ENCODE results near the gene SPIN1. TPM values are rescaled to one million over a fixed set of nuclear protein-coding genes. Genes with fewer than 3 reads are reported as not detected.

The SPIN1 gene
- total and polyA plus RNA-seq, 2 experiments from 2014 or later, result 49.0 to 158 TPM

DNA sequence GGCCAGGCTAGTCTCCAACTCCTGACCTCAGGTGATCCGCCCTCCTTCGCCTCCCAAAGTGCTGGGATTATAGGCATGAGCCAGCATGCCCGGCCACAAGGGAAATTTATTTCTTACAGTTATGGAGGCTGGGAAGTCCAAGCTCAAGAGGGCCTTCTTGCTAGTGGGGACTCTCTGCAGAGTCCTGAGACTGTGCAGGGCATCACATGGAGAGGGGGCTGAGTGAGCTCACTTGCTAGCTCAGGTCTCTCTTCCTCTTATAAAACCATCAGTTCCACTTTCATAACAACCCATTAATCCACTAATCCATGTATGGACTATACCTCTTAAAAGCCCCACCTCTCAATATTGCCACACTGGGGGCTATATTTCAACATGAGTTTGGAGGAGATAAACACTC lies 5.1 kb upstream of the SPIN1 start:
- Histone ChIP-seq H3K36me3 (ENCODE audit: insufficient read depth) (0 out of 2 replicates have a peak, but pooled peaks cover 6% of the 10 kb centered on the region), H3K79me2 (replicated peaks; ENCODE audit: insufficient read depth) (peaks cover 30% of the 10 kb centered on the region), H3F3A (replicated peaks; ENCODE audit: low read depth) (peaks cover 15% of the 10 kb centered on the region), H3K4me3 (no peak overlapping the region), H3K4me1 (ENCODE audit: insufficient read depth) (peaks cover 26% of the 10 kb centered on the region), H2AFZ (no peak overlapping the region), H3K27me3 (ENCODE audit: insufficient read depth) (no peaks in the 10 kb centered on the region), H3K9me2 (ENCODE audit: insufficient read depth) (no peaks in the 10 kb centered on the region), H4K20me1 (replicated peaks; ENCODE audit: insufficient read depth) (0 out of 2 replicates have a peak, but pooled peaks cover 2% of the 10 kb centered on the region), H3K4me2 (no peak overlapping the region), H3K27ac (ENCODE audit: low read depth) (no peak overlapping the region)
- no peak for TF ChIP-seq ZNF331 (CRISPR knock-in tag; IDR thresholded peaks at IDR 0.05; ENCODE audit: low read depth)
- TF ChIP-seq, protein P1, sequence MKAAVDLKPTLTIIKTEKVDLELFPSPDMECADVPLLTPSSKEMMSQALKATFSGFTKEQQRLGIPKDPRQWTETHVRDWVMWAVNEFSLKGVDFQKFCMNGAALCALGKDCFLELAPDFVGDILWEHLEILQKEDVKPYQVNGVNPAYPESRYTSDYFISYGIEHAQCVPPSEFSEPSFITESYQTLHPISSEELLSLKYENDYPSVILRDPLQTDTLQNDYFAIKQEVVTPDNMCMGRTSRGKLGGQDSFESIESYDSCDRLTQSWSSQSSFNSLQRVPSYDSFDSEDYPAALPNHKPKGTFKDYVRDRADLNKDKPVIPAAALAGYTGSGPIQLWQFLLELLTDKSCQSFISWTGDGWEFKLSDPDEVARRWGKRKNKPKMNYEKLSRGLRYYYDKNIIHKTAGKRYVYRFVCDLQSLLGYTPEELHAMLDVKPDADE (IDR thresholded peaks at IDR 0.05), result no peak
- no peak for TF ChIP-seq STAT1 (IDR thresholded peaks at IDR 0.05; ENCODE audit: unreplicated experiment)
- TF ChIP-seq CTCF (conservative IDR thresholded peaks at IDR 0.05; ENCODE audit: low read depth in 2 of 2), result no peak
- no peak for TF ChIP-seq EZH2phosphoT487 (IDR thresholded peaks at IDR 0.05; ENCODE audit: unreplicated experiment)
- no peak for TF ChIP-seq REST (IDR thresholded peaks at IDR 0.05; ENCODE audit: unreplicated experiment)
- no peak for TF ChIP-seq NANOG (IDR thresholded peaks at IDR 0.05; ENCODE audit: borderline replicate concordance)
- TF ChIP-seq, protein P2, sequence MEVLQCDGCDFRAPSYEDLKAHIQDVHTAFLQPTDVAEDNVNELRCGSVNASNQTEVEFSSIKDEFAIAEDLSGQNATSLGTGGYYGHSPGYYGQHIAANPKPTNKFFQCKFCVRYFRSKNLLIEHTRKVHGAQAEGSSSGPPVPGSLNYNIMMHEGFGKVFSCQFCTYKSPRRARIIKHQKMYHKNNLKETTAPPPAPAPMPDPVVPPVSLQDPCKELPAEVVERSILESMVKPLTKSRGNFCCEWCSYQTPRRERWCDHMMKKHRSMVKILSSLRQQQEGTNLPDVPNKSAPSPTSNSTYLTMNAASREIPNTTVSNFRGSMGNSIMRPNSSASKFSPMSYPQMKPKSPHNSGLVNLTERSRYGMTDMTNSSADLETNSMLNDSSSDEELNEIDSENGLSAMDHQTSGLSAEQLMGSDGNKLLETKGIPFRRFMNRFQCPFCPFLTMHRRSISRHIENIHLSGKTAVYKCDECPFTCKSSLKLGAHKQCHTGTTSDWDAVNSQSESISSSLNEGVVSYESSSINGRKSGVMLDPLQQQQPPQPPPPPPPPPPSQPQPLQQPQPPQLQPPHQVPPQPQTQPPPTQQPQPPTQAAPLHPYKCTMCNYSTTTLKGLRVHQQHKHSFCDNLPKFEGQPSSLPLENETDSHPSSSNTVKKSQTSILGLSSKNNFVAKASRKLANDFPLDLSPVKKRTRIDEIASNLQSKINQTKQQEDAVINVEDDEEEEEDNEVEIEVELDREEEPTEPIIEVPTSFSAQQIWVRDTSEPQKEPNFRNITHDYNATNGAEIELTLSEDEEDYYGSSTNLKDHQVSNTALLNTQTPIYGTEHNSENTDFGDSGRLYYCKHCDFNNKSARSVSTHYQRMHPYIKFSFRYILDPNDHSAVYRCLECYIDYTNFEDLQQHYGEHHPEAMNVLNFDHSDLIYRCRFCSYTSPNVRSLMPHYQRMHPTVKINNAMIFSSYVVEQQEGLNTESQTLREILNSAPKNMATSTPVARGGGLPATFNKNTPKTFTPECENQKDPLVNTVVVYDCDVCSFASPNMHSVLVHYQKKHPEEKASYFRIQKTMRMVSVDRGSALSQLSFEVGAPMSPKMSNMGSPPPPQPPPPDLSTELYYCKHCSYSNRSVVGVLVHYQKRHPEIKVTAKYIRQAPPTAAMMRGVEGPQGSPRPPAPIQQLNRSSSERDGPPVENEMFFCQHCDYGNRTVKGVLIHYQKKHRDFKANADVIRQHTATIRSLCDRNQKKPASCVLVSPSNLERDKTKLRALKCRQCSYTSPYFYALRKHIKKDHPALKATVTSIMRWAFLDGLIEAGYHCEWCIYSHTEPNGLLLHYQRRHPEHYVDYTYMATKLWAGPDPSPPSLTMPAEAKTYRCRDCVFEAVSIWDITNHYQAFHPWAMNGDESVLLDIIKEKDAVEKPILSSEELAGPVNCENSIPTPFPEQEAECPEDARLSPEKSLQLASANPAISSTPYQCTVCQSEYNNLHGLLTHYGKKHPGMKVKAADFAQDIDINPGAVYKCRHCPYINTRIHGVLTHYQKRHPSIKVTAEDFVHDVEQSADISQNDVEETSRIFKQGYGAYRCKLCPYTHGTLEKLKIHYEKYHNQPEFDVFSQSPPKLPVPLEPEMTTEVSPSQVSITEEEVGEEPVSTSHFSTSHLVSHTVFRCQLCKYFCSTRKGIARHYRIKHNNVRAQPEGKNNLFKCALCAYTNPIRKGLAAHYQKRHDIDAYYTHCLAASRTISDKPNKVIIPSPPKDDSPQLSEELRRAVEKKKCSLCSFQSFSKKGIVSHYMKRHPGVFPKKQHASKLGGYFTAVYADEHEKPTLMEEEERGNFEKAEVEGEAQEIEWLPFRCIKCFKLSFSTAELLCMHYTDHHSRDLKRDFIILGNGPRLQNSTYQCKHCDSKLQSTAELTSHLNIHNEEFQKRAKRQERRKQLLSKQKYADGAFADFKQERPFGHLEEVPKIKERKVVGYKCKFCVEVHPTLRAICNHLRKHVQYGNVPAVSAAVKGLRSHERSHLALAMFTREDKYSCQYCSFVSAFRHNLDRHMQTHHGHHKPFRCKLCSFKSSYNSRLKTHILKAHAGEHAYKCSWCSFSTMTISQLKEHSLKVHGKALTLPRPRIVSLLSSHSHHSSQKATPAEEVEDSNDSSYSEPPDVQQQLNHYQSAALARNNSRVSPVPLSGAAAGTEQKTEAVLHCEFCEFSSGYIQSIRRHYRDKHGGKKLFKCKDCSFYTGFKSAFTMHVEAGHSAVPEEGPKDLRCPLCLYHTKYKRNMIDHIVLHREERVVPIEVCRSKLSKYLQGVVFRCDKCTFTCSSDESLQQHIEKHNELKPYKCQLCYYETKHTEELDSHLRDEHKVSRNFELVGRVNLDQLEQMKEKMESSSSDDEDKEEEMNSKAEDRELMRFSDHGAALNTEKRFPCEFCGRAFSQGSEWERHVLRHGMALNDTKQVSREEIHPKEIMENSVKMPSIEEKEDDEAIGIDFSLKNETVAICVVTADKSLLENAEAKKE (CRISPR knock-in tag; IDR thresholded peaks at IDR 0.05), result no peak
- TF ChIP-seq JUNB (IDR thresholded peaks at IDR 0.05; ENCODE audit: unreplicated experiment), result no peak
- no peak for TF ChIP-seq POLR2AphosphoS5 (IDR thresholded peaks at IDR 0.05; ENCODE audit: low read depth)
- TF ChIP-seq EZH2 (IDR thresholded peaks at IDR 0.05; ENCODE audit: low read depth, unreplicated experiment), result no peak
- DNase-seq (ENCODE audit: low spot score) (no peak), ATAC-seq (no peak)
- Mint-ChIP-seq H3K4me3 (no peak overlapping the region), H3K27me3 (ENCODE audit: insufficient read depth, low read depth, poor library complexity) (peaks cover 20% of the 10 kb centered on the region), H3K27ac (no peak overlapping the region), H3K36me3 (ENCODE audit: low read depth) (peaks cover 16% of the 10 kb centered on the region), H3K9me3 (peaks cover 4% of the 10 kb centered on the region), H3K4me1 (peaks cover 31% of the 10 kb centered on the region)
